EL (cell line): Measurements from ENCODE around the gene FAT3.
A peak's percentile ranks its signal among the peaks of the same experiment; 100 is the strongest.

Source experiments
- DNase-seq: peaks from one replicate; pipeline ENCODE4 v3.0.0-alpha.2; 2016

FAT3 gene

GRCh38 chr11:92227959-92228935 lies 3.6 kb downstream of the FAT3 start:
- DNase-seq = peak; percentile 28

- no peak for DNase-seq
Observed at GRCh38 chr11:92236856-92237255, 12.2 kb downstream of the FAT3 start.

GRCh38 chr11:92240916-92241315 lies 16.3 kb downstream of the FAT3 start:
- DNase-seq = no peak

- no peak for DNase-seq
Observed at GRCh38 chr11:92245700-92246271, 21.2 kb downstream of the FAT3 start.

- no peak for DNase-seq
Observed at GRCh38 chr11:92246630-92247029, 22.0 kb downstream of the FAT3 start.

GRCh38 chr11:92249156-92249753 lies 24.6 kb downstream of the FAT3 start:
- no peak for DNase-seq

DNA sequence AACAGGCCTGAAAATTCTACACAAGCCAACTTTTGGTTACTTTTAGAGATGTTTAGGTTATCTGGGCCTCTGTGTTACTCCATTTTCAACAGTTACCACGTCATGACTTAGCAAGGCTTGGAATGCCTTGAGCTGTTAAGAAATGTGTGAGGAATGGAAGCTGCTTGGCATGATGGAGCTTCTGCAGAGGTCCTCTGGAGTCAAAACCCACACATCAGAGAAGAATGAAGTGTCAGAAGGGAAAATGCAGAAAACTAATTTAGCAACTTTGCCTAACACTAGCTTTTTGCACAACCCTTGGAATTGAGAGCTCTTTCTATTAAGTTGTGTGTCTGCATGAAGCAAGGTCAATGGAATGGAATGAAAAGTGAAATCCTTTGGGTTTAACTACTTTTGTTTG lies 27.4 kb downstream of the FAT3 start:
- peak; percentile 76 for DNase-seq

DNA sequence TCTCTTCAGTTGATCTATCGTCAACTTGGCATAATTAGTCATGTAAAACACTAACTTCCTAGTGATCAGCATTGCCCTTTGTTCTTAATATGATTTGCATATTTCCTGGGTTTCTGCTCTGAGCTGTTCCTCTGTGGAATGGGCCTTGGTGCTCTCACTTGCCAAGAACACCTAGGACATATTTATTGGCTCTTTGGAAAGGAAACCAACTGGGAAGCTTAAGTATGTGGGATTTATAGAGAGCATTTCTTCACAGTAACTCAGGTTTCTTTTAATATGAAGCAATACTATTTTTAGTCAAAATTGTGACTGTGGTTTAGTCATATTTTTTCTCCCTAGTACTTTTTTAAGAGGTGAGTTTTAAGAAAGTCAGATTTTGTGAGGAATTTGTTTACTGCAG lies 28.8 kb downstream of the FAT3 start:
- DNase-seq = no peak

- DNase-seq = no peak
Observed at GRCh38 chr11:92253945-92254344, 29.3 kb downstream of the FAT3 start.

GRCh38 chr11:92257536-92257935 lies 32.9 kb downstream of the FAT3 start:
- DNase-seq = no peak

DNA sequence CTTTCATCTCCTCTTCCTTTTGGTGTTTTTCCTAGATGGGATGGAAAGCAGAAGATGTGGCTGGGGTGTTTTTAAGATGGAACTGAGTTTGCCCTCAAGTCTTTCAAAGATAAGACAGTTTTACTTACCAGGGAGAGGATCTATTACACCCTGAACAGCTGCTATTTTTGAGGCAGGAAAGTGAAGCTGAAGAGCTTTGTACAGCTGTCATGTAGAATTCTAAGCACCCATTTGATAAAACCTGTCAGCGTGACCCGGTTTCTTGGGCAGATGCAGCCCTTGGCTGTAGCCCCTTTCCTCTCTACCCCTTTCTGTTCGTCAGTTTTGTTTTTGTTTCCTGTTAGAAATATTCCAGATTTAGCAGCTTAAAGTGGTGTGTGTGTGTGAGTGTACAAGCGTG lies 35.2 kb downstream of the FAT3 start:
- no peak for DNase-seq

DNA sequence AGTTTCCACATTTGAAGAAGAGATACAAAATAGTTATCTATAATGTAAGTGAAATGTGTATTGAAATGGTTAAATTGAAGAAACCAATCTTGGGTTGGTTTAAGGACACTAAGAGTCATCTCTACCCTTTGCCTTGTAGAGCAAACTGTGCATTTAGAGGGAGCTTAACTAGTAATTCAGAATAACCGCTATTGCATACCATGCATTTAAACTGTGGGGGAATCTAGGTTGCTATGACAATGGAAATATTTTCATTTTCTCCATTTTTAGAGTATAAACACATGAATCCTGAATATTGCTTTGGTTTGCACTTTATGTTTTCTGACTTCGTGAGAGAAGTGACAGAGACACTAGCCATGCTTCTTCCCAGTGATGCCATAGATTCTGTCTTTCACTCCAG lies 39.7 kb downstream of the FAT3 start:
- no peak for DNase-seq

GRCh38 chr11:92266806-92267205 lies 42.2 kb downstream of the FAT3 start:
- DNase-seq = no peak

GRCh38 chr11:92267278-92267677 lies 42.7 kb downstream of the FAT3 start:
- DNase-seq = no peak

DNA sequence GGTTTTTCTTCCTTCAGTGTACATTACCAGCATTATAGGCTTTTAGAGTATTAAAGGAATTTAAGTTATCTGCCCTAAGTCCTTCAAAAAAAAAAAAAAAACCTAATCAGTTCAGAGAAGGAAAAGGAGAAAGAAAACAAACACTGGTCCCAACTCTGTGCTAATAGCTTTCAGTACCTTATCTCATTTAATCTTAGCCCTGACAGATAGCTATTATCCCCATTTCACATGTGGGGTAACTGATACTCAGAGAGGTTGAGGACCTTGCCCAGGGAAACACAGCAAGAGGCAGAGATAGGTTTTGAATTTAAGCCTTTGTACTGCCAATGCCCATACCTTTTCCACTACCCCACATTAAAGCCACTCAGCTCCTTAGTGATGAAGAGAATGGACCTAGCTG lies 43.4 kb downstream of the FAT3 start:
- no peak for DNase-seq

- no peak for DNase-seq
Observed at GRCh38 chr11:92268546-92268945, 43.9 kb downstream of the FAT3 start.

DNA sequence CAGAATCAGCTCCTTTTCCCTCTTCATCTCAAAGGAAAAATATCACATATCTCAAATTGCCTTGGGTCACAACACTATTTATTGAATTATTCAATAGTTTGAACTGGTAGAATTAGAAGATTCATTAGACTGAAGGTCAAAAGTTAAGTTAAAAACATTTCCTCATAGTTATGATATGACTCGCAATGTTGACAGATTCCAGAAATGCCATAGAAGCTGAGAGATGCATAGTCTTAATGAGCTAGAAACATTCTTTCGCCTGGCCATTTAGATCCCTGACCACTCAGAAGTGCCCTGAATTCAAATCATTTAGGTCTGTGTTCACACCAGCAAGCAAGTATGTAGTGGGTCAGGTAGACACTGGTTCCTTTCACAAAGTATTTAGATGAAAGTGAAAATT lies 44.4 kb downstream of the FAT3 start:
- DNase-seq = peak; percentile 91

GRCh38 chr11:92269841-92270240 lies 45.2 kb downstream of the FAT3 start:
- no peak for DNase-seq

DNA sequence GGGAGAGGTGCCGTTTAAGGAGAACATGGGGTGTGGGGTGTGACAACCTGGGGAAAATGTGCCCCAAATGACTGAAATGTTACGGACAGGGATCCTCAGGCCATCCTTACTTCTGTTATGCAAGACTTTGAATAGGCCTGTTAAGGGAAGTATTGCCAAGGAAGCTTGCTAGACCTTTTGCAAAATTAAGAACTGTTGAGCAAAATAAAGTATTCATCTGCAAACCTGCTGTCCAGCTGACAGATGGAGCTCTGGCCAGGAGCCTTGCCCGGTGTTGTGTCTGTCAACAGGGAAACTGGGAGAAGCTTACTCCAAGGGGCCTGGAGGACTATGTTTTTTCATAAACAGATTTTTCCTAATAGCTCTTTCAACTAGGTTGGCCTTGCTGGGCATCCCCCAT lies 48.0 kb downstream of the FAT3 start:
- DNase-seq = no peak
